MCF 10A (cell line): ENCODE data around the gene ATXN2. TPM values are rescaled to one million over a fixed set of nuclear protein-coding genes. Genes with fewer than 3 reads are reported as not detected.
"Not testable (repeated sequence)": the region's sequence is repeated elsewhere in the genome, so short reads cannot be mapped to it uniquely, and the experiment has no call there.

Experiments
- BruUV-seq: library from RNA; stranded (reverse); fragments of 400-500 nt; replicated peaks from 2 replicates; lab custom pipeline; 2021; lab: Mats Ljungman, UMichigan
- CTCF ChIA-PET: fragments of 300-600 bp; sonication (Branson Sonifier 250); formaldehyde crosslinking; extraction: SDS; loops from one replicate; lab custom pipeline; 2021; ENCODE audit warnings: antibody characterized with exemption, inconsistent platforms; lab: Yijun Ruan, JAX
- POLR2A ChIA-PET: fragments of 300-600, 350-650 bp; sonication (Branson Sonifier 250); formaldehyde crosslinking; extraction: SDS; loops from one replicate; lab custom pipeline; 2020; ENCODE audit warnings: antibody characterized with exemption, inconsistent platforms; lab: Yijun Ruan, JAX
- DNase-seq: peaks from one replicate; pipeline ENCODE4 v3.0.0-alpha.2; 2018; ENCODE audit not compliant: unreplicated experiment
- H3K27ac Mint-ChIP-seq: one replicate; pipeline ENCODE4 v1.8.0; 2022; ENCODE audit warnings: mild to moderate bottlenecking, low read depth, mixed read lengths; ENCODE audit not compliant: unreplicated experiment
- H3K27me3 Mint-ChIP-seq: one replicate; pipeline ENCODE4 v1.8.0; 2022; ENCODE audit warnings: mixed read lengths; ENCODE audit not compliant: insufficient read depth, unreplicated experiment
- H3K36me3 Mint-ChIP-seq: one replicate; pipeline ENCODE4 v1.8.0; 2022; ENCODE audit warnings: mild to moderate bottlenecking, moderate library complexity, mixed read lengths; ENCODE audit not compliant: insufficient read depth, unreplicated experiment
- H3K4me1 Mint-ChIP-seq: one replicate; pipeline ENCODE4 v1.8.0; 2022; ENCODE audit warnings: mixed read lengths; ENCODE audit not compliant: insufficient read depth, unreplicated experiment
- H3K4me3 Mint-ChIP-seq: one replicate; pipeline ENCODE4 v1.8.0; 2022; ENCODE audit warnings: mild to moderate bottlenecking, moderate library complexity, mixed read lengths; ENCODE audit not compliant: unreplicated experiment
- H3K9me3 Mint-ChIP-seq: one replicate; pipeline ENCODE4 v1.8.0; 2022; ENCODE audit warnings: mixed read lengths; ENCODE audit not compliant: unreplicated experiment
- intact Hi-C: fragments of 100-400 bp; cut with micrococcal nuclease; formaldehyde crosslinking; loops from 2 replicates; pipeline ENCODE4 v1.14.1; 2022
- total RNA-seq: library from RNA; stranded (reverse); gene quantifications from 2 replicates; pipeline ENCODE4 v1.2.3, GENCODE V29; 2022
- TF ChIP-seq, protein P1 (sequence below): fragments of 200-600 bp; IDR thresholded peaks from one replicate; pipeline ENCODE4 v1.8.0; 2022; ENCODE audit warnings: antibody characterized with exemption, mild to moderate bottlenecking; ENCODE audit not compliant: unreplicated experiment

Gene ATXN2
- total RNA-seq, 1 experiment from 2014 or later, result 70.6 TPM

DNA sequence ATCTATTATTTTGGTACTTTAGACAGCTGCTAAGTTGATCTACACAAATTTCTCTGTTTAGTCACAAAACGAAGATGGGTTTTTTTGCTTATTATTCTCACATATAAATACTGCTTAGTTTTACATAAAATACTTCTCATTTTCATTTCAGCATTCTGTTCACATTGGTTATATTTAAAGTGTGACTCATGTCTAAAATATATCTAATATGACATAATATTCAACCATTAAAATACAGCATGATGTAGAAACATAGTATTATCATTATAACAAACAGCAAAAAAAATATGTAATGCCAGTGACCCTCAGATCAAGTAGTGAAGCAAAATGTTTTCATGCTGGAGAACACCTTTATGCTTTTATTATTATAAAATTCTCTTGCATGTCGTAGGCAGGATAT lies 129.7 kb downstream of the ATXN2 start:
- ChIA-PET CTCF (no interaction called here), POLR2A (no interaction called here)
- Mint-ChIP-seq H3K27me3 (no peaks in the 10 kb centered on the region), H3K27ac (no peak overlapping the region), H3K36me3 (peaks cover 76% of the 10 kb centered on the region), H3K4me1 (no peaks in the 10 kb centered on the region), H3K9me3 (no peaks in the 10 kb centered on the region), H3K4me3 (no peak overlapping the region)
- intact Hi-C loops, result no loop called here
- DNase-seq, result no peak
- BruUV-seq, result no TSS peak
- TF ChIP-seq, protein P1, sequence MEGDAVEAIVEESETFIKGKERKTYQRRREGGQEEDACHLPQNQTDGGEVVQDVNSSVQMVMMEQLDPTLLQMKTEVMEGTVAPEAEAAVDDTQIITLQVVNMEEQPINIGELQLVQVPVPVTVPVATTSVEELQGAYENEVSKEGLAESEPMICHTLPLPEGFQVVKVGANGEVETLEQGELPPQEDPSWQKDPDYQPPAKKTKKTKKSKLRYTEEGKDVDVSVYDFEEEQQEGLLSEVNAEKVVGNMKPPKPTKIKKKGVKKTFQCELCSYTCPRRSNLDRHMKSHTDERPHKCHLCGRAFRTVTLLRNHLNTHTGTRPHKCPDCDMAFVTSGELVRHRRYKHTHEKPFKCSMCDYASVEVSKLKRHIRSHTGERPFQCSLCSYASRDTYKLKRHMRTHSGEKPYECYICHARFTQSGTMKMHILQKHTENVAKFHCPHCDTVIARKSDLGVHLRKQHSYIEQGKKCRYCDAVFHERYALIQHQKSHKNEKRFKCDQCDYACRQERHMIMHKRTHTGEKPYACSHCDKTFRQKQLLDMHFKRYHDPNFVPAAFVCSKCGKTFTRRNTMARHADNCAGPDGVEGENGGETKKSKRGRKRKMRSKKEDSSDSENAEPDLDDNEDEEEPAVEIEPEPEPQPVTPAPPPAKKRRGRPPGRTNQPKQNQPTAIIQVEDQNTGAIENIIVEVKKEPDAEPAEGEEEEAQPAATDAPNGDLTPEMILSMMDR, result no peak

DNA sequence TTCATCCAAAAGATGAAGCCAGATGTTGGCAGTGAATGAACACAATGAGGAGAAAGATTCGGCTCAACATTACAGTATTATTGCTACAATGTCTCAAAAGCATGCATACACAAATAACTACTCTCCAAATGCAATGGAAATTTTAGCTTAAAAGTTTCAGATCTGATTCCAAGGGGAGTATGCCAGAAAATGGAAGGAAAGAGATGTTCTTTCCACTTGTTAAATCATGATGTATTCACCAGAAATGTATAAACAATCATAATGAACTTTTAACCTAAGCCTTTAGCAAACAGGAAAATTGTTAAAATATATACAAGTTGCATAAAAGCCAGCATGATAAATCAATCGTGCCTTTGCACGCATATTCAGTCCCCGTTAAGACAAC lies 131.3 kb downstream of the ATXN2 start:
- POLR2A ChIA-PET, result interaction anchor here (0.6 kb wide), 1 partner anchor 440 kb away, joined by 3 read pairs; no protein-coding TSS in a partner anchor
- H3K9me3 Mint-ChIP-seq, result no peaks in the 10 kb centered on the region
- peaks cover 71% of the 10 kb centered on the region for H3K36me3 Mint-ChIP-seq
- no TSS peak for BruUV-seq
- H3K27me3 Mint-ChIP-seq, result no peaks in the 10 kb centered on the region
- TF ChIP-seq, protein P1, result no peak
- no peak overlapping the region for H3K27ac Mint-ChIP-seq
- intact Hi-C loops, result no loop called here
- CTCF ChIA-PET, result interaction anchor here (0.7 kb wide), 1 partner anchor 25 kb away, joined by 4 read pairs; no protein-coding TSS in a partner anchor
- DNase-seq, result no peak
- no peaks in the 10 kb centered on the region for H3K4me1 Mint-ChIP-seq
- no peak overlapping the region for H3K4me3 Mint-ChIP-seq

DNA sequence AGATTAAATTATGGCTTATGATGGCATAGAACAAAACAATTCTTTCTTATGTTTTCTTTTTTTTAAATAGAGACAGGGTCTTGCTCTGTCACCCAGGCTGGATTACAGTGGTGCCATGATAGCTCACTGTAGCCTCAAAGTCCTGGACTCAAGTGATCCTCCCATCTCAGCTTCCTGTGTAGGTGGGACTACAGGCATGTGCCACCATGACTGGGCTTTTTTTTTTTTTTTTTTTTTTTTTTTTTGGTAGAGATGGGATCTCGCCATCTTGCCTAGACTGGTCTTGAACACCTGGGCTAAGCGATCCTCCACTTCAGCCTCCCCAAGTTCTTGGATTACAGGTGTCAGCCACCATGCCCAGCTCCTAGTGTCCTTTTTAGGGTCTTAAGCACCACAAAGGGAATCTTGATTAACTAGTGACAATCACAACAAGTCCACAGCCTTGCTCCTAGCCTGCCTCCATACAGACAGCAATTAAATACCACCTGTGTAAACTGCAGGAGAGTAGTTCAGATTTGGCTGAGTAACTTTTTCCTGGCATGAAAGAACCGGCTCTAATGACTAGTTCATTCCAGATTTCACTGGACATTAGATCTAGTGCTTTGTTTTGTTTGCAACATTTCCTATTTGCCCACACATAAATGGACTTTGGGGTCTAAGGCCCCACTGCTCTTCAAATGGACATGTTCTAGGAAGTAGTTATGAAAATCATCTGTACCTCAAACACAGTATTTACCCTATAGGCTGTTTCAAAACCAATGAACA lies 131.8 kb downstream of the ATXN2 start:
- Mint-ChIP-seq H3K9me3 (no peaks in the 10 kb centered on the region), H3K36me3 (peaks cover 65% of the 10 kb centered on the region), H3K4me3 (no peak overlapping the region), H3K27me3 (no peaks in the 10 kb centered on the region), H3K27ac (no peak overlapping the region), H3K4me1 (no peaks in the 10 kb centered on the region)
- intact Hi-C loops, result no loop called here
- ChIA-PET CTCF (interaction anchor here (0.6 to 1.0 kb wide), 3 partner anchors 16 to 103 kb away, joined by 3 to 5 read pairs (median 3); no protein-coding TSS in a partner anchor), POLR2A (interaction anchor here (0.6 kb wide), 2 partner anchors 60 to 439 kb away, joined by 3 read pairs; no protein-coding TSS in a partner anchor)
- TF ChIP-seq, protein P1, result no peak
- BruUV-seq, result no TSS peak
- DNase-seq, result no peak

DNA sequence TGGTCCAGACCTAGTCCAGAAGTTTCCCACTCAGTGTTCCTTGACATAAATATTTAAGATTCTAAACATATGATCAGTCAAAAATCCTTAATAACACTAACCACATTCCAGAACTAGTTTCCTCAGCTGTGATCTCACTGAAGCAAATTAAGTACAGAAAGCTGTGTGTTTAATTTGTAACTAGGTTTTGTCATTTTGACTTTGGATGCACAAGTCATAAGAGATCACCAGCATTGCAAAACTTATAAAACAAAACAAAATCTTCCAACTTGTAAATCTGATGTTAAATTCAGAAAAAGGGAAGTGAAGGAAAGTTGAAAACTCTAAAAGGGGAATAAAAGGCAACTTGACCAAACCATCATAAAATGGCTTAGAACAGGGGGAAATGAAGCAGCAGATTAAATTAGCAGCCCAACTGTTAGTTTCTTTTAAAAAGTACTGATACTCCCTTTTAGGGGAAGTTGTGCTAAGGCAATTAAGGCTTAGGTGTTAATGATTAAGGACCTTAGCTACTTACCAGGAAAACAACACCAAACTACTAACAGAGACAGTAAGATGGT lies 136.8 kb downstream of the ATXN2 start:
- Mint-ChIP-seq H3K27me3 (no peaks in the 10 kb centered on the region), H3K36me3 (peaks cover 49% of the 10 kb centered on the region), H3K9me3 (no peaks in the 10 kb centered on the region), H3K27ac (no peak overlapping the region), H3K4me1 (no peaks in the 10 kb centered on the region), H3K4me3 (no peak overlapping the region)
- no TSS peak for BruUV-seq
- TF ChIP-seq, protein P1, result no peak
- intact Hi-C loops, result no loop called here
- ChIA-PET CTCF (interaction anchor here (0.7 to 2.5 kb wide), 3 partner anchors 10 to 66 kb away, joined by 3 to 13 read pairs (median 3); no protein-coding TSS in a partner anchor), POLR2A (interaction anchor here (0.7 kb wide), 2 partner anchors 12 to 14 kb away, joined by 3 to 4 read pairs; no protein-coding TSS in a partner anchor)
- DNase-seq, result no peak

DNA sequence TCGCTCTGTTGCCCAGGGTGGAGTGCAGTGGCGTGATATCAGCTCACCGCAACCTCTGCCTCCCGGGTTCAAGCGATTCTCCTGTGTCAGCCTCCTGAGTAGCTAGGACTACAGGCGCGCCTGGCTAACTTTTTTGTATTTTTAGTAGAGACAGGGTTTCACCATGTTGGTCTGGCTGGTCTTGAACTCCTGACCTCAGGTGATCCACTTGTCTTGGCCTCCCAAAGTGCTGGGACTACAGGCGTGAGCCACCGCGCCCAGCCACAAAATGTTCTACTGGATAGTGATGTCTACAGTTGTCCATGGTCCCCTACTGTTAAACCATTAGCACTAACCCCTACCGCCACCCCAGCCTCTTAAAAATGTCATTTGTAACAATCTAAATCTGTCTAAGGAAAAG lies 139.0 kb downstream of the ATXN2 start:
- H3K4me1 Mint-ChIP-seq, H3K27me3 Mint-ChIP-seq, H3K9me3 Mint-ChIP-seq, H3K4me3 Mint-ChIP-seq, H3K27ac Mint-ChIP-seq, intact Hi-C loops, DNase-seq, BruUV-seq: not testable (repeated sequence)
- CTCF ChIA-PET, result interaction anchor here (0.6 to 2.8 kb wide), 4 partner anchors 9 to 515 kb away, joined by 3 to 20 read pairs (median 9); no protein-coding TSS in a partner anchor
- POLR2A ChIA-PET, result interaction anchor here (0.8 kb wide), 1 partner anchor 15 kb away, joined by 4 read pairs; no protein-coding TSS in a partner anchor
- peaks cover 59% of the 10 kb centered on the region for H3K36me3 Mint-ChIP-seq
